ENCODE measurements around the gene CAMKV.

The CAMKV gene

GRCh38 chr3:49895791-49896190, 26.1 kb upstream of the CAMKV start:
- TF ChIP-seq CTCF (IDR thresholded peaks at IDR 0.05; ENCODE audit: insufficient read depth, low read length), result no peak
- TF ChIP-seq SPI1 (IDR thresholded peaks at IDR 0.05; ENCODE audit: borderline replicate concordance, low read depth), result no peak
- no peak for TF ChIP-seq REST (IDR thresholded peaks at IDR 0.05; ENCODE audit: insufficient replicate concordance, low read depth)
- TF ChIP-seq GABPA (IDR thresholded peaks at IDR 0.05; ENCODE audit: low read depth), result no peak
- no peak for TF ChIP-seq POLR2AphosphoS5 (IDR thresholded peaks at IDR 0.05; ENCODE audit: low read depth)
- DNase-seq (ENCODE audit: low read depth in 1 of 2, low spot score in 1 of 2), result no peak
- Histone ChIP-seq H3K27ac (replicated peaks) (no peak overlapping the region), H3K4me3 (replicated peaks; ENCODE audit: insufficient read depth, low read length) (no peak overlapping the region), H3K27me3 (ENCODE audit: insufficient read depth, poor library complexity, severe bottlenecking) (no peaks in the 10 kb centered on the region)

GRCh38 chr3:49889296-49889695, 19.6 kb upstream of the CAMKV start:
- H3K27ac ChIP-seq (replicated peaks), result no peak overlapping the region
- H3K4me3 ChIP-seq (replicated peaks; ENCODE audit: insufficient read depth, low read length), result no peak overlapping the region
- H3K27me3 ChIP-seq (ENCODE audit: insufficient read depth, poor library complexity, severe bottlenecking), result no peaks in the 10 kb centered on the region
- TF ChIP-seq REST (IDR thresholded peaks at IDR 0.05; ENCODE audit: insufficient replicate concordance, low read depth), result no peak
- no peak for TF ChIP-seq SPI1 (IDR thresholded peaks at IDR 0.05; ENCODE audit: borderline replicate concordance, low read depth)
- no peak for TF ChIP-seq CTCF (IDR thresholded peaks at IDR 0.05; ENCODE audit: insufficient read depth, low read length)
- no peak for DNase-seq (ENCODE audit: low read depth in 1 of 2, low spot score in 1 of 2)

- no peak overlapping the region for H3K4me3 ChIP-seq (replicated peaks; ENCODE audit: insufficient read depth, low read length)
- no peak for DNase-seq (ENCODE audit: low read depth in 1 of 2, low spot score in 1 of 2)
- TF ChIP-seq SPI1 (IDR thresholded peaks at IDR 0.05; ENCODE audit: borderline replicate concordance, low read depth) (no peak), GABPA (IDR thresholded peaks at IDR 0.05; ENCODE audit: low read depth) (no peak), CTCF (IDR thresholded peaks at IDR 0.05; ENCODE audit: insufficient read depth, low read length) (no peak), POLR2AphosphoS5 (IDR thresholded peaks at IDR 0.05; ENCODE audit: low read depth) (no peak), REST (IDR thresholded peaks at IDR 0.05; ENCODE audit: insufficient replicate concordance, low read depth) (no peak)
- H3K27me3 ChIP-seq (ENCODE audit: insufficient read depth, poor library complexity, severe bottlenecking), result no peaks in the 10 kb centered on the region
- no peak overlapping the region for H3K27ac ChIP-seq (replicated peaks)
These were observed 17.2 kb upstream of the CAMKV start for GRCh38 chr3:49886922-49887265.
